ENCODE results near the gene SDK1. TPM values are rescaled to one million over a fixed set of nuclear protein-coding genes. Genes with fewer than 3 reads are reported as not detected.

SDK1 gene
- total RNA-seq, 1 donor from 2014 or later = 4.3 TPM

DNA sequence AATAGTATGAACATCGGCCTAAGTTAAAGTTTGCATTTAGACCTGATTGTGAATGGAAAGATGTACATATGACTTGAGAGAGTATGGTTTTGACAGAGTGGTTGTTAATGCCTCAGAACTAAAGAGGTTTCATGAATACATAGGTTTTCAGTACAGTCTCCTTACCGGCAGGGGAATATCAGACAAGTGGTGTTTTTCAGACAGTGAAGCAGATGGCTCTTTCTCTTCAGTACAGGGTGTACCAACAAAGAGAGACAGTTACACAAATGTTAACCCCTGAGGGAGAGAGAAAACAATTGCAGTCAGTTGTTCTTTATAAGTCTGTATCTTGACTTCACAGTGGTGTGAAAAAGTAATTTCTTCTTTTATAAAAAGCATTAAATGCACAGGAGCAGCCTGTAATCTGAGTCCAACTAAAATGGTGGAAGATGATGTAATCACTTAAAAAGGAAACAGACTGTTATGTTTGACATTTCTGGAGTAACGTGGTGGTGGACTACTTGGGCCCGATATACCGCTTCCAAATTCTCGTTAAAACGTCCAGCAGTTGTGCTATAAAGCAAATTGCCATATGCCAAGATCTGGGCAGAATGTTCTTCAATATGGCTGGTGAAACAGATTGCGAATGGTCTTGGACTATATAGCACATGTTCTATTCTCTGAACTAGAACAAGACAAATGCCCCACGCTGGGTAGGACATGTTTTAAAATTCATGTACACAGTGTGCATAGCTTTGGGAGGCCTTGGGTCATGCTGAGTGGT, 69.2 kb downstream of the SDK1 start:
- TF ChIP-seq, protein P1, sequence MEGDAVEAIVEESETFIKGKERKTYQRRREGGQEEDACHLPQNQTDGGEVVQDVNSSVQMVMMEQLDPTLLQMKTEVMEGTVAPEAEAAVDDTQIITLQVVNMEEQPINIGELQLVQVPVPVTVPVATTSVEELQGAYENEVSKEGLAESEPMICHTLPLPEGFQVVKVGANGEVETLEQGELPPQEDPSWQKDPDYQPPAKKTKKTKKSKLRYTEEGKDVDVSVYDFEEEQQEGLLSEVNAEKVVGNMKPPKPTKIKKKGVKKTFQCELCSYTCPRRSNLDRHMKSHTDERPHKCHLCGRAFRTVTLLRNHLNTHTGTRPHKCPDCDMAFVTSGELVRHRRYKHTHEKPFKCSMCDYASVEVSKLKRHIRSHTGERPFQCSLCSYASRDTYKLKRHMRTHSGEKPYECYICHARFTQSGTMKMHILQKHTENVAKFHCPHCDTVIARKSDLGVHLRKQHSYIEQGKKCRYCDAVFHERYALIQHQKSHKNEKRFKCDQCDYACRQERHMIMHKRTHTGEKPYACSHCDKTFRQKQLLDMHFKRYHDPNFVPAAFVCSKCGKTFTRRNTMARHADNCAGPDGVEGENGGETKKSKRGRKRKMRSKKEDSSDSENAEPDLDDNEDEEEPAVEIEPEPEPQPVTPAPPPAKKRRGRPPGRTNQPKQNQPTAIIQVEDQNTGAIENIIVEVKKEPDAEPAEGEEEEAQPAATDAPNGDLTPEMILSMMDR (IDR thresholded peaks at IDR 0.05; ENCODE audit: unreplicated experiment) = no peak
- no peaks in the 10 kb centered on the region for H3K27me3 Mint-ChIP-seq (ENCODE audit: unreplicated experiment)
- no peak overlapping the region for H3K4me3 Mint-ChIP-seq (ENCODE audit: unreplicated experiment)
- H3K27ac Mint-ChIP-seq (ENCODE audit: unreplicated experiment) = no peak overlapping the region
- no peak for DNase-seq (ENCODE audit: low spot score)
- peaks cover 6% of the 10 kb centered on the region for H3K4me1 Mint-ChIP-seq (ENCODE audit: unreplicated experiment)
- no peaks in the 10 kb centered on the region for H3K36me3 Mint-ChIP-seq (ENCODE audit: low read depth, unreplicated experiment)
- no peaks in the 10 kb centered on the region for H3K9me3 Mint-ChIP-seq (ENCODE audit: unreplicated experiment)

DNA sequence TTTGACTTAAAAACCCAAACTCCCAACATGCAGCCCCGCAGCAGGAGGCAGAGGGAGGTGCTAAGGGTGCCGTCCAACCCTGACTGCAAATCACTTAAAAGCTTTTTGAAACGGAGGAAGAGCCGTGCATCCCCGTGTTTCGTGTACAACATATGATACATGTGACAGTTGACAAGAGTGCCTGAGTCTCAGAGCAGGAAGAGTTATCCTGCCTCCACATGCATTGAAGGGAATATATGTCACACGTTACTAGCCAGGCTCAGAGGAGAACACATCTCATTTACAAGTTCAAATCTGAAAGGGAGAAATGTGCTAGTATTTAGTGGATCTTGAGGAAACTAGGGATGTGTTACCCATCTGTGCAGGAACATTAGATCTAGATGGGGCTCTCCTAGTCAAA, 69.9 kb downstream of the SDK1 start:
- H3K4me1 Mint-ChIP-seq (ENCODE audit: unreplicated experiment) = peaks cover 6% of the 10 kb centered on the region
- DNase-seq (ENCODE audit: low spot score) = no peak
- H3K36me3 Mint-ChIP-seq (ENCODE audit: low read depth, unreplicated experiment) = no peaks in the 10 kb centered on the region
- H3K27me3 Mint-ChIP-seq (ENCODE audit: unreplicated experiment) = no peaks in the 10 kb centered on the region
- H3K9me3 Mint-ChIP-seq (ENCODE audit: unreplicated experiment) = no peaks in the 10 kb centered on the region
- TF ChIP-seq, protein P1 (IDR thresholded peaks at IDR 0.05; ENCODE audit: unreplicated experiment) = no peak
- H3K27ac Mint-ChIP-seq (ENCODE audit: unreplicated experiment) = no peak overlapping the region
- H3K4me3 Mint-ChIP-seq (ENCODE audit: unreplicated experiment) = no peak overlapping the region

DNA sequence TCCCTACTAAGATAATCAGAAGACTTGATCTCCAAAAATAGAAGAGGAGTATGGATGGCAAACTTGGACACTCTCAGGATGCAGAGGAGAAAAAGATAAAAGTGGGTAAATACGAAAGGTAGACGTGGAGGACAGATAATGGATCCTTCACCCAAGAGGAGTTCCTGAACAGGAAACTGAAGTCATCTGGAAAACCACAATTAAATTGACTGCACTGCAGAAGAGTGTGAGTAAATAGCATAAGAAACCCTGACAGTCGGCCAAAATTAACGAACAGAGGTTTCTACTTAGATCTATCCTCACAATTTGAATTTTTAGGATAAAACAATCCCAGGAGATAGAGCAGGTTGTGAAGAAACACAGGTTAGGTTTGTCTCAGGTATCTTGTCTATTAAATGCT, 70.5 kb downstream of the SDK1 start:
- Mint-ChIP-seq H3K4me1 (ENCODE audit: unreplicated experiment) (peaks cover 9% of the 10 kb centered on the region), H3K36me3 (ENCODE audit: low read depth, unreplicated experiment) (no peaks in the 10 kb centered on the region), H3K27me3 (ENCODE audit: unreplicated experiment) (no peaks in the 10 kb centered on the region), H3K27ac (ENCODE audit: unreplicated experiment) (no peak overlapping the region), H3K4me3 (ENCODE audit: unreplicated experiment) (no peak overlapping the region), H3K9me3 (ENCODE audit: unreplicated experiment) (no peaks in the 10 kb centered on the region)
- no peak for DNase-seq (ENCODE audit: low spot score)
- TF ChIP-seq, protein P1 (IDR thresholded peaks at IDR 0.05; ENCODE audit: unreplicated experiment) = no peak

DNA sequence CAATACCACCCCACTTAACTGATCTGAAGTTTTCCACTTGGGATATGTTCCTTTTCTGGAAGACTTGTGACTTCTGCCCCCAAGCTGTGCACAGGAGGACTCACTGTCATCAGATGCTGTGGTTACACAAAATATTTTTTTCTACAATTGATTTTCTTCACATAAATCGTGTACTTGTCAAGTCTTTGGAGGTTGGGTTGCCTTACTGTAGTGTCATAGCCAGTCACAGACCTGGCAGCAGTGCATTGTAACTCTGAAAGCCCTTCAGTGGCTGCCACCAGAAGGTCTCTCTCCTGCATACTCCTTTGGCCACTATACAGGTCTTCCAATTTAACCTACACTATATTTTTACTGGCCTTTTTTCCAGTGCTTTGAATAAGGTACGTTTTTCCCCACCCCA, 73.2 kb downstream of the SDK1 start:
- Mint-ChIP-seq H3K27ac (ENCODE audit: unreplicated experiment) (no peak overlapping the region), H3K36me3 (ENCODE audit: low read depth, unreplicated experiment) (no peaks in the 10 kb centered on the region), H3K4me1 (ENCODE audit: unreplicated experiment) (peaks cover 15% of the 10 kb centered on the region), H3K27me3 (ENCODE audit: unreplicated experiment) (no peaks in the 10 kb centered on the region), H3K4me3 (ENCODE audit: unreplicated experiment) (no peak overlapping the region), H3K9me3 (ENCODE audit: unreplicated experiment) (no peaks in the 10 kb centered on the region)
- no peak for DNase-seq (ENCODE audit: low spot score)
- TF ChIP-seq, protein P1 (IDR thresholded peaks at IDR 0.05; ENCODE audit: unreplicated experiment) = no peak

DNA sequence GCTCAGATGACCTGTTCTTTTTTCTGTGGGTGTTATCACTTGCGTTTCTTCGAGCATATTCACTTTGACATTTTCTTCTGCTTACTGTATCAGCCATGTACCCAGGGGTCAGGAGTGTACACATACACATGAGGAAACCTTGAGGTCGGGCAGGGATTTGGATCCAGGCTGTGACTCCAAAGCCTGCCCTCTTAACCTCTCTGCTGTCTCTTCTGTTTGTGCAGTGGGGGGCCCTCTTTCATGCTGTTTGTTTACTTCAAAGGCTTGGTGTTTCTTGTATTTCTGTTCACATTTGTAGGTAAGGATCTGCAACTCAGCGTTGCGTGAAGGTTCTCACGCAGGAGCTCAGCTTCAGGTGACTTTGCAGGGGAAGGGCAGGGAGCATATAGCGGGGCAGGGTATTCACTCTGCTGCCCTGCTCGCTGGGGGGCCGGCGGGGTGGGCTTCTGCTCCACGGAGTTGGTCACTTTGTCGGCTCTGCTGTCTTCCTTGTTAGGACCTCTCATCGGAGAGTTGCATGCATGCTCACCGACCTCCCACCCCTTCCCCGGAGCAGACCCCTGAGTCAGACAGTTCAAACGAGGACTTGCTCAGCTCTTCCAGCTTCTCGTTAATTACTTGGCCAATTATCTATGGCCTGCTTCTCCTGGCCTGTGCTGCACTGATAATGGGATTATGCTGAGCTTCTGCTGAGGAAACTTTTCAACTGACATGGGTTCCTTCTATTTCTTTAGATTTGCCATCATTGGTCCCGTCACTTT, 77.5 kb downstream of the SDK1 start:
- Mint-ChIP-seq H3K27ac (ENCODE audit: unreplicated experiment) (no peak overlapping the region), H3K4me3 (ENCODE audit: unreplicated experiment) (no peak overlapping the region), H3K9me3 (ENCODE audit: unreplicated experiment) (no peaks in the 10 kb centered on the region), H3K27me3 (ENCODE audit: unreplicated experiment) (no peaks in the 10 kb centered on the region), H3K36me3 (ENCODE audit: low read depth, unreplicated experiment) (no peaks in the 10 kb centered on the region), H3K4me1 (ENCODE audit: unreplicated experiment) (peaks cover 9% of the 10 kb centered on the region)
- DNase-seq (ENCODE audit: low spot score) = no peak
- TF ChIP-seq, protein P1 (IDR thresholded peaks at IDR 0.05; ENCODE audit: unreplicated experiment) = no peak

Measured in endothelial cell (in vitro differentiated cells).